NCI-H1105 treated with DMSO at 0.1 percent for 48 hours (cell line): ENCODE results near the gene CST3.
"Not testable (repeated sequence)": the region's sequence is repeated elsewhere in the genome, so short reads cannot be mapped to it uniquely, and the experiment has no call there.

Experiments used
- DNase-seq: peaks from one replicate; lab custom pipeline; 2025; lab: John Stamatoyannopoulos, UW

Gene CST3

DNA sequence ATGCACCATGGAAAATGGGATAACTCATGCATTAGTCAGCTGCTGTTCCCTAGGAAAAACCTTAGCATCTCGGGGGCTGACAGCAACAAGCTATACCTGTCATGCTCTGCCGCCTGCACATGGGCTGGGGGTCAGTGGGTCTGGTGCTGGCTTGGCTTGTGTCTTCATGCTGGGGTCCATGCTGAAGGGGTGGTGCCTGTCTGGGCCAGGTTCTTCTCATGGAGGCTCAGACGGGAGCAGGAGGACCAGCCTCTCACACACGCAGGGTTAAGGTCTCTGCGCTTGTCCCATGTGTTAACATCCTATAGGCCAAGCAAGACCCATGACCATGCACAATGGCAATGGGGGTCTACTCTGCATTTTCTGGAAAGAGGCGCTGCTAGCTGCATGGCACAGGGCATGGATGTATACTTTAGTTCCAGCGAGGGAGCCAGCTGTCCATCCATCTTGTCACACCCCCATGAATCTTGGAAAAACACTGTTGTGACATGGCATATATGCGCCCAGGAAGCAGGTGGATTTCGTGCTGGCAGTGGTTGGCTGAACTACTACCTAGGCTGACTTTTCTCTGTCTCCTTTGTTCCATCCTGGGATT lies 24.6 kb upstream of the CST3 start:
- no peak for DNase-seq

DNA sequence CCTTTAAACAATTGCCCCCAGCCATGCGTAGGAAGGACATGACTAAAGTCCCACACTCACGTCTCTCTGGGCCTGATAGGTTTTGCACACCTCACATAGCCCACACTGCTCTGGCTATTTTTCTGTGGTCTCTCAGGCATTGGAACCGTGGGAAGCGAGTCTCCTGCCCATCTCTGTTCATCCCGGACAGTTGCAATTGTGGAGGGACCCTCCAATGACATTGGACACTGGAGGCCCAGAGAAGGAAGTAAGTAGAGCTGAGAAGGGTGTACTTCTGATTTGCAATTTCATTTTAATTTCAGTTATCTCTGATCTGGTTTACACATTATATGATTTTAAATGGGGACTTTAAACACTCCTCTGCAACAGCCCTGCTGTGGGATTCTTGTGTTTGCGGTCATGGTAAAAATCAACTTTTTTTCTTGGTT lies 23.3 kb upstream of the CST3 start:
- DNase-seq: no peak

DNA sequence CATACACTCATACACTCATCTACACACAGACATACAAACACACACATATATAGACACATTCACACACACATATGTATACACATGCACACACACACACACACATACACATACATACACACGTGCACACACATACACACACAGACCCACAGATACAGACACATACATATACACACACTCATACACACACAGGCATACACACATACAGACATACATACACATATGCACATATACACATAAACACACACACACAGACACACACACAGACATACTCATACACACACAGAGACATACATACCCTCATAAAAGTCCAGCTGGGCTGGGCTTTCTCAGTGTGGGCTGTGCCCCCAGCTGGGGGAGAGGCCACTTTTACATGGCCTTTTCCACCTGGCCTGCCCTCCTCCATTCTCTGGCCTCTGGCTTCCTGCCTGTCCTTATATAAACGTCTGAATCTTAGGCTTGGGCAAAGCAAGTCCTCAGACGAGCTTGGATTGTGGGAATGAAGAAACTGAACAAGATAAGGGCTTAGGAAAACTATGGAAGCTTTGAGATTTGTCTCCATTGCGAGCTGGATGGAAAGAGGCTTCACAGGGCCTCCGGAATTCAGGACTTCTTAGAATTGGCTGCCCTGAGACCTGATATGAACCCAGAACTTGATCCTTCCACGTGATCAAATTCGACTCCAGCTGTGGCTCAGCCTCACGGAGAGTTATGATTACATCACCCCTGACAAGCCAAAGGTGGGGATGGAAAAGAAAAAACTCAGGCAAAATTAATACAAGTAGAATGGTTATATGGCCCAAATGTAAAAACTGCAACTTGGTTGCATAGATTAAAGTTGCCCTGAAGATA lies 22.5 kb upstream of the CST3 start:
- DNase-seq: no peak

DNA sequence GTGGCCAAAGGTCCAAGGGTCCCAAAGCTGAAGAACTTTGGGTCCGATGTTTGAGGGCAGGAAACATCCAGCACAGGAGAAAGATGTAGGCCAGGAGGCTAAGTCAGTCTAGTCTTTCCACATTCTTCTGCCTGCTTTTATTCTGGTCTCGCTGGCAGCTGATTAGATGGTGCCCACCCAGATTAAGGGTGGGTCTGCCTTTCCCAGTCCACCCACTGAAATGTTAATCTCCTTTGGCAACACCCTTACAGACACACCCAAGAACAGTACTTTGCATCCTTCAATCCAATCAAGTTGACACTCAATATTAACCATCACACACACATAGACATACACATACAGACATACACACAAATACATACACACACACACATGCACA lies 21.8 kb upstream of the CST3 start:
- DNase-seq: not testable (repeated sequence)

DNA sequence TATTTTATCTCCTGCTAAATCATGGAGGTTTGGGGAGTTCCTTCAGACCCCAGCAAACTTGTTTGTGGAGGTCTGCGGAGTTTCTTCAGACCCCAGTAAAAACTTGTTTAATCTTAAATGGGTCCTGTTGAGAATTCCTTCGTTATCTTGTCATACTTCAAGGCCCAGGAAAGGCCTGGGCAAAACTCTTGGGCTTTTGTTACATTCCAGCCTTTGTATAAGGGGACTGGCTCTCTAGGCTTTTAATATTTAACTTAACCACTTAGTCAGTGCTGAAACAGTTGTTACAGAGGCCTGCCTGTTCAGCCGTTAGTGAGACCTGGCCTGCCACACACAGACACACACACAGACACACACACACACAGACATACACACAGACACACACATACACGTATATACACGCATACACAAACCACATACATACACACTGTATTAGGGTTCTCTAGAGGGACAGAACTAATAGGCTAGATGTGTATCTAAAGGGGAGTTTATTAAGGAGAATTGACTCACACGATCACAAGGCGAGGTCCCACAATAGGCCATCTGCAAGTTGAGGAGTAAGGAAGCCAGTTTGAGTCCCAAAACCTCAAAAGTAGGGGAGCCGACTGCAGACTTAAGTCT lies 21.3 kb upstream of the CST3 start:
- no peak for DNase-seq

DNA sequence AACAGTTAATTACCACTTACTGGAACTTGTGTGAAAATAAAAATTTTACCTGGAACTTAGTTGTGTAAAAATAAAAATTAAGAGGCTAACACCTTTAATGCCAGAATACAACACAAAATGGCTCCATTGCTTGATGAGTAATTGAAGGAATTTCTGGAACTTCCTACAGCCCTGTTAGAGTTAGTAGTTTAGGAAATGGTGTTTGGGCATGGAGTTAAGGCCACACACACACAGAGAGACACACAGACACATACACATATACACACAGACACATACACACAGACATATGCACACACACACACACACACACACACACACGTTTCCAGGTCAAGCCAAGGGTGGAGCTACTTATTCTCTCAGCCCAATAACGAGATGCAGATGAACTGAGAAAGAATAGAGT lies 20.6 kb upstream of the CST3 start:
- no peak for DNase-seq

DNA sequence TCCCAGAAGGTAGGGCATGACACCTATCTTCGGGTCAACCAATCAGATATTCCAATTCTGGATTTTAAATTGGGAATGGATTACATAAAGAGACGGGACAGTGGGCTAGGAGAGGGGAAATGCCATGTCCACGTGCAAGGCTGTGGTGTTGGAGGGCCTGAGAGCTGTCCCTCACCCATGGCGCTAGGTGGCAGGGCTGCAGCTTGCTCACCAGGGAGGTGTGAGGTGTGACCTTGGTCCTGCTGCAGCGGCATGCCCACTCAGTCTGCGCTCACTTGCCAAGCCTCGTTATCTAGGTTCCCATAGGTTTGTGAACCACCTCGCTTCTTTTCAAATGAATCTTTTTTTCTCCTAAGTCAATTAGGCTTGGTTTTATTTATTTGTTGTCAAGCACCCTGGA lies 19.4 kb upstream of the CST3 start:
- DNase-seq: no peak

DNA sequence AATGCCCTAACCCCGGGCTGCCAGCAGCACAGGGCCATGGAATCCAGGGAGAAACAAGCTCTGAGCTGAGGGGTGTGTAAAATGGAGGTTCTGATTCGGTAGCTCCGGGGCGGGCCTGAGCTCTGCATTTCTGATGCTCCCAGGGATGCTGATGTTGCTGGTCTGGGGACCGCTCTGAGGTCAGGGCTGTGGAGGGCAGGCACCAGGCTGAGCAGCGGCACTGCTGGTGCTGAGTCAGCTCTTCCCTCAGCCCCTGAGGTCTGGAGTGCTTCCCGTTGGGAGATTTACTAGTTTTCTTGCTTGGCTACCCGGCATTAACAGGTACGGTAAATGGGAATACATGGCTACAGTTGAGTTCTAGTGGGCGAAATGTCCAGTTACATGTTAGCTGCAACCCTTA lies 18.6 kb upstream of the CST3 start:
- DNase-seq: no peak

DNA sequence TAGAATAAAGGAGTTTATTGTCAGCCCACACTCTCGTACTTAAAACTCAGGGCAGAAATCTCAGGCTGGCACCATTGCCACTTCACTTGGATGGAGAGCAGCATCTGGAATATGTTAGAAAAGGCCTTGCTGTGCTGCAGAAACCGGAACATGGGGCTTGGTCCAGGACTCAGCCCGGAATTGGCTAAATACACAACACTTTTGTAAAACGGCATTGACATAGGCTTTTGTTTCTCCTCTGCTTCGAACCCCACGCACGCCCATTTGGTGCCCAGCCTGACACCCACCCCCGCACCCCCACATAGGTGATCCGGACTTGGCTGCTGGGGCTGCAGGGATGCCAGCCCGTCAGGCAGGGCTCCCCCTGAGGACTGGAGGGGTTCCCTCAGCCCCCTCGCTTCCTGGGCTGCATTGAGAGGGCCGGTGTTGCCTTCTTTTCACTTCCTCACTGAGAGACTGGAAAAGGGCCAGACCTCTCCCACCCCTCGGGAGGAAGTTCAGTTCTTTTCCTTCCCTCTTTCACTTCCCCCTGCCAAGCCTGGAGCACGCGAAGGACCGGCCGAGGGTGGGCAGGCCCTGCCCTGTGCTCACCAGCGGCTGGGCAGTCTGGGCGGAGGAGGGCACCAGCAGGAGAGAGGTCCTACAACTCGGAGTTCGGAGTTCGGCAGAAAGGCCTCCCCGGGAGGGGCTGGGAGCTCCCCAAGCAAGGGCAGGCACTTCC lies 17.9 kb upstream of the CST3 start:
- DNase-seq: no peak

DNA sequence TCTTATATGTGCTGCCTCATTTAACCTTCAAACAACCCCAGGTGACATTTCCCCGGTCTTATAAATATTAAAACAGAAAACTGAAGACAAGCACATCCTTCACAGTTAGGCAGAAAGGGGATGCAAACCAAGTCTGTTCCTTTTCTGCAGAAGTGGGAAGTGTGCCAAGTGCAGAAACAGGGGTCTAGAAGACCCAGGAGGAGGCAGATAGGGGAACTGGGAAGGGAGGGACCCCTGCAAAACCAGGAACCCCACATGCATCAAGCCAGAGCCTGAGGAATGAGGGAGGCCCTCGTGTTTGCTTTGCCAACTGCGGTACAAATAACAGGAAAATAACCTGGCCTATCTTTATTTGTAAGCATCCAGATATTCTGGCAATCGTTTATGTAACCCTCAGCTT lies 17.0 kb upstream of the CST3 start:
- no peak for DNase-seq

DNA sequence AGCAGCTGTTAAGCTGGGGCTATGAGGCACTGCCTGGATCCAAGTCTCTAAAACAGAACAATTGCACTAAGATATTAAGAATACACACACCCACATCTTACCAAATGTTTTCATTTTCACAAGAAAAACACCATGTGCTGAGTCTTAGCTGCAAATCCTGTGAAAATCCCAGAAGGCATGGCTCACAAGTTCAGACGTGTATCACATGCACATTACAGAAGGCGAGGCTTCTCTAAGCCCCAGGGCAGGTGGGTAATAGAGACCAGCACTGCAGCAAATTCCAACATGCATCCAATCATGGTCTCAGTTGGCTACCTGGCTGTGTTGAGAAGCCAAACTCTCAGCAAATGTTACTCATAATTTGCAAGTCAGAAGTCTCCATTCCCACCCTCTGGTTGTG lies 16.2 kb upstream of the CST3 start:
- DNase-seq: no peak

DNA sequence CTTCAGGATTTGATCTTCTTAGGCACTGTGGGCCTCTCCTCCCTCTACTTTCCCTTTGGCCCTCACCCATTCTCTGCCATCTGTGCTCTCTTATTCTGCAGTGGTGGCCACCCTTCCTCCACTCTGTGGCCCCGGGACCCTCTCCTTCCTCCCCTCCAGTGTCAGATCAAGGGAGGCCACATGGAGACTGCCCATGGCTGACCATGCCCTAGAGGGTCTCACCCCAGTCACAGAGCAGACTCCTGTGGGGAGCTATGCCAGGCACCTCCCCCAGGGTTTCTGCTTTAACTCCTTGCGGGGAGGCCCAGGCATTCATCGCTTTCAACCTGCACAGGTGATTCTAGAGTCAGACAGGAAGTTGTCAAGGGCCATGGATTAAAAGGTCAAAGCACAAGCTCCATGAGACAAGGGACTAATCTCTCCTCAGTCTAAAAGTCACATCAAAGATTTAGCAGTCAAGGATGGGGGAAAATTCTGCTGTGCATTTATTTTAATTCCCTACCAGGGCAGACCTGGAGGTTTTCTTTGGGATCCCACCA lies 15.7 kb upstream of the CST3 start:
- DNase-seq: no peak

DNA sequence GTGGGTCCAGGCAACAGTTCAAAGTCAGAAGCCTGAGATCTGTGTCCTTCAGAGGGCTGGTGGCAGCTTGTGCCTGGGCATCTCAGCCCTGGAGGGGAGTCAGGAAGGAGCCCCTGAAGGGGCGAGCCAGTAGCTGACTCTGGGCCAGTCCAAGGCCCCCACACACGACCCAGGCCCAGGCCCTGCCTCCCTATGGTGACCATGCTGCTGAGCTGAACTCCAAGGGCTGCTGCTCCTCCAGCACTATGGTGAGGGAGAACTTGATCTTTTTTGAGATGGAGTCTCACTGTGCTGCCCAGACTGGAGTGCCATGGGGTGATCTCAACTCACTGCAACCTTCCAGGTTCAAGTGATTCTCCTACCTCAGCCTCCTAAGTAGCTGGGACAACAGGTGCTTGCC lies 15.2 kb upstream of the CST3 start:
- DNase-seq: no peak

DNA sequence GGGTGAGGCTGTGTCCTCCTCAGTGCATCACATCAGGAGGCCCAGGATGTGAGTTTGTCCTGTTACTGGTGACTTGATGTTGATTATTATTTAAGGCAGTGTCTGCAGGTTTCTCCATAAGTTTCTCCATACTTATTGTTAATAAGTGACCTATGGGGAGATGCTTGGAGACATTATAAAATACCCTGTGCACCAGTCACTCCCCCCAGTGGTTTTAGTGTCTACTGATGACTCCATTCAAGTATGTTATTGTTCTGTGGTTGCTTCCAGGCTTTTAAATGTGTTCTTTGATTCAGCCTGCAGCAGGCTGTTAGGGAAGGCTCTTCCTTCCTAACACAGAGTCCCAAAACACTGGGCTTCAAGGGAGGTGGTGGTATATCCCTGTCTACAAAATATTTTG lies 14.6 kb upstream of the CST3 start:
- no peak for DNase-seq

DNA sequence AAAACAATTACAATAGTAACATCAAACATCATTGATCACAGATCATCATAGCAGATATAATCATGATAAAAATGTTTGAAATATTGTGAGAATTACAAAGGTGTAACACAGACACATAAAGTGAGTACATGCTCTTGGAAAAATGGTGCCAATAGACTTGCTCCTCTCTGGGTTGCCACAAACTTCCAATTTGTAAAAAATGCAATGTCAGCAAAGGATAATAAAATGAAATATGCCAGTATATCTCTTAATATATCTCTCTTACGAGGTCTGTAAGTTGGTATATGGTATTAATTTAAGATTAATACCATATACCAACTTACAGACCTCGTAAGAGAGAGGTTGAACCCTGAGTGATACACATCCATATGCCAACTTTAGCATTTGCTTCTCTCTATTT lies 13.4 kb upstream of the CST3 start:
- no peak for DNase-seq

DNA sequence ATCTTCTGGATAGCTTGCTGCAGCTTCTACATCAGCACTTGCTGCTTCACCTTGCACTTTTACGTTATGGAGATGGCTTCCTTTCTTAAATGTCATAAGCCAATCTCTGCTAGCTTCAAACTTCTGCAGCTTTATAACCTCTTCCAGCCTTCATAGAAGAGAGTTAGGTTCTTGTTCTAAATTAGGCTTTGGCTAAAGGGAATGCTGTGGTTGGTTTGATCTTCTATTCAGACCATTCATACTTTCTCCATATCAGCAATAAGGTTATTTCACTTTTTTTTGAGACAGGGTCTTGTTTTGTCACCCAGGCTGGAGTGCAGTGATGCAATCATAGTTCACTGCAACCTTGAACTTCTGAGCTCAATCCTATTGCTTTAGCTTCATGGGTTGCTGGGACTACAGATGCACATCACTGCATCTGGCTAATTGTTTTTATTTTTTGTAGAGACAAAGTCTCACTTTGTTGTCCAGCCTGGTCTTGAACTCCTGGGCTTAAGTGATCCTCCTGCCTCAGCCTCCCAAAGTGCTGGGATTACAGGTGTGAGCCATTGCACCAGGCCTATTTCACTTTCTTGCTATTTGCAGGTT lies 12.2 kb upstream of the CST3 start:
- DNase-seq: no peak

DNA sequence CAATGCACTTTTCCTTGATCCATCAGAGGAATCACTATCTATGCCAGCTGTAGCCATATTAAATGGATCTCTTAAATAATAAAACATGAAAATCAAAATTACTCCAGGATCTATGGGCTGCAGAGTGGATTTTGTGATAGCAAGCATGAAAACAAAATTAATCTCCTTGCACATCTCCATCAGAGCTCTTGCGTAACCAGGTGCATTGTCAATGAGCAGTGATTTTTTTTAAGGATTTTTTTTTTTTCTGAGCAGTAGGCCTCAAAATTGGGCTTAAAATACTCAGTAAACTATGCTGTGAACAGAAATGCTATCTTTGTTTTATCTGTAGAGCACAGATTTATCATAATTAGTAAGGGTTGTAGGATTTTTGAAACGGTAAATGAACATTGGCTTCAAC lies 11.5 kb upstream of the CST3 start:
- no peak for DNase-seq

DNA sequence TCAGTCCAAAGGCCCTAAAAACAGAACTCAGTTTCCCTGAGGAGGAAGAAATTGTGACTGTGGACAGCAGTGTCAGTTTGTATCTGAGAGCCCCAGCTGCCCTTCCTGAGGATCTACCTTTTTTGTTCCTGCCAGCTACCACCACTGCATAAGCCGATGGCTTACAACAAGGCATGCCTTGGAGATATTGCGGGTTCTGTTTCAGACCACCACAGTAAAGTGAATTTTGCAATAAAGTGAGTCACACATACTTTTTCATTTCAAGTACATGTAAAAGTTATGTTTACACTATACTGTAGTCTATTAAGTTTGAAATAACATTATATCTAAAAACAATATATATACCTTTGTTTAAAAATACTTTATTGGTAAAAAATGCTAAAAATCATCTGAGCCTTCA lies 9.6 kb upstream of the CST3 start:
- DNase-seq: no peak

DNA sequence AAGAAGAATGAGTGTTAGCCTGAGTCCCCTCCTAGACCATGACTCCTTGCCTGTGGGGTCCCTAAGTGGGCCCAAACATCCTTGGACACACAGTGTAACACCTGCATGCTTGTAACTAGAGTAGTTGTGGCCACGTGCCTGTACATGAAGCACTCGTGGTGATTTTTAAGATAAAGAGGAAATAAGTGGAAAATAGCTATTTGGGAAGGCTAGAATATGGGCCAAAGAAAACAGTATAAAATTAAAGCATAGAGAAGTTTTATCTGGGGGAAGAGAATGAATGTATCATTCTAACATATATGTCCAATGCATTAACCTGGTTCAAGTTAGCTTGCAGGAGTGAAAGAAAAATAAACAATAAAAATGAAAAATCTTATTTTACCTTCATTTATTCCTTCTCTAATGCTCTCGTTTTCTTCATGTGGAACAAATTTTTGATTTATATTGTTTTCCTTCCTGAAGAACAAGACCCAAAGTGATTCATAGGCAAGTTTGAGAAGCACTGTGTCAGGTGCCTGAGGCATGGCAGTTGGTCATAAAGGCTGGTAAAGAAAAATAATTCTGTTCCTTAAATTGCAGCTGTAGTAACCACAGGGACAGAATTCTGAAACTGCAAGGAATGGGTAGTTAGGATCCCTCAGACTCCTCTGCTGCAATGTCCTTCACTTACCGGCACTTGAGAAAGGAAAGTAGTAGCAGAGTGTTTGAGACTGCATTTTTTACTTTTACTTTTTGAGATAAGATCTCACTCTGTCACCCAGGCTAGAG lies 8.5 kb upstream of the CST3 start:
- DNase-seq: no peak

DNA sequence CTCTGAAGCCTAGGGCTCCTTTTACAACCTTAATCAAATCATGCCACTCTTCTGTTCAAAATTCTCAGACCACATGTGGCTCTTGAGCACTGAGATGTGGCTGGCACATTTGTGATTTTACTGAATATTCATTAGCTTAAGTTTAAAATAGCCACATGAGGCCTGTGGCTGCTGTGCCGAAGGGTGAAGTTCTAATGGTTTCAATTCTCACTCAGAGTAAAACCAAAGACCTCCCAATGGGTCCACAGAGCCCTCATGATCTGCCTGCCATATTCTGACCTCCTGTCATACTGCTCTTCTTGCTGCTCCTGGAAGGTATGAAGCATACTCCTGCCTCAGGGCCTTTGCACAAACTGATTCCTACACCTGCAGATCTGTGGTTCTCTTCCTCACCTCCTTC lies 7.8 kb upstream of the CST3 start:
- no peak for DNase-seq

DNA sequence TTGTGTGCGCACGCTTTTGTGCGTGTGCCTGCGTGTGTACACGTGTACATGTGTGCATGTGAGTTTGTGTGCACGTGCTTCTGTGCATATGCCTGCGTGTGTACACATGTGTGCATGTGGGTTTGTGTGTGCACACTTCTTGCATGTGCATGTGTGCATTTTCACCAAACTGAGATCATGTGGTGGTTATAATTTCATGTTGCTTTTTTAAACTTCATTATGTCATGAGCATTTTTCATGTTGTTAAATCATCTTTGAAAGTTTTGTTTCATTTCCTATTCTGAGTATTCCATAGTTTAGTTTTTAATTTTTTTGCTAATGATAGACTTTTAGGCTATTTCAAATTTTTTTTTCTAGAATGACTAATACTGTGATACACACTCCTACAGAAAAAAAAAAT lies 6.4 kb upstream of the CST3 start:
- DNase-seq: no peak
